HUES48 (cell line): ENCODE results near the gene AP3S1.

Source experiments
- H3K27ac ChIP-seq: one replicate; pipeline ENCODE4 v1.7.0; 2013; ENCODE audit warnings: low read depth, low read length, inconsistent platforms
- H3K27me3 ChIP-seq: 2 replicates; pipeline ENCODE4 v1.6.1; 2013; ENCODE audit warnings: mild to moderate bottlenecking, low read length; ENCODE audit not compliant: control insufficient read depth, insufficient read depth
- H3K36me3 ChIP-seq: 2 replicates; pipeline ENCODE4 v1.6.1; 2013; ENCODE audit warnings: low read length; ENCODE audit not compliant: control insufficient read depth, insufficient read depth
- H3K4me1 ChIP-seq: 2 replicates; pipeline ENCODE4 v1.6.1; 2013; ENCODE audit warnings: mild to moderate bottlenecking, low read length; ENCODE audit not compliant: control insufficient read depth, insufficient read depth
- H3K4me3 ChIP-seq: 2 replicates; pipeline ENCODE4 v1.5.1; 2013; ENCODE audit warnings: mild to moderate bottlenecking, low read depth, low read length
- H3K9ac ChIP-seq: 2 replicates; pipeline ENCODE4 v1.6.1; 2013; ENCODE audit warnings: mild to moderate bottlenecking, low read depth, low read length, moderate library complexity
- H3K9me3 ChIP-seq: 2 replicates; pipeline ENCODE4 v1.6.1; 2013; ENCODE audit warnings: low read length; ENCODE audit not compliant: control insufficient read depth, insufficient read depth

Gene AP3S1

DNA sequence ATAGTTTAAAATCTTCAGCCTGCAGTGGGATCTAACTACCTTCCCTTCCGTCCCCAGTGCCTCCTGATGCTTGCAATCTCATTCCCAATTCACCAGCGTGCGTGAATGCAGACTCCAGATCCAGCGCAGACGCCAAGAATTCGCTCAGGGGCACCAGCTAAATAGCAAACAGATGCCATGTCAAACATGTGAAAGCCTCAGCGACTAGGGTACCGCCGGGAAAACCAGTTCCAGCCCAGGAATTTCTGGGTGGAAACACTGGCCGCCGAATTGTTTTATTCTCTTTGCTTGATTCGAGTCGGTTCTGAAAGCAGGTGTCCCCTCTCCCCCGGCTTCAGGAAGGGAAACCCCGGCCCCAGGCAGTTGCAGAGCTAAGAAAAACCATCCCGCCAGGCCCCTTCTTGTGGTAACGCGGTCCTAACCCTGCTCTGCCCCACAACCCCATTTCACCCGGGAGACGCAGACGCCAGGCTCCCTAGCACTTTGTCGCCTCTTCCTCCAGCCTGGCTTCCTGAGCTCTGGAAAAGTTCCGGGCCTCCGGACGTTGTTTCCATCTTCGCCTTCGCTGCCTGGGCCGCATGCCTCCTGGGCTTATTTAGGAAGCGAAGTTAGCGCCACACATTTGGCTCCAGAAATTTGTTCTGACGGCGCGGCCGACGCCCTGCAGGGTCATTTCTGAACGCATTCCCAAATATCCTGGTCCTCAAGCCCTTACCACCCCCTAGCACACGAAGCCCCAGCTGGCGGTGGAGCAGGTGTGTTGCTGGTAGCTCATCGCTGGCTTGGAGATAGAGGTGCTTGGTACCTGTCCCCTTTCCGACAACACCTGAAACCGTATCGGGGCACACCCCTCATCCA lies 119.9 kb downstream of the AP3S1 start:
- H3K27me3 ChIP-seq: peaks cover 64% of the 10 kb centered on the region
- H3K27ac ChIP-seq: no peak overlapping the region
- peak overlapping the region; percentile 63 for H3K4me3 ChIP-seq
- H3K4me1 ChIP-seq: no peaks in the 10 kb centered on the region; the same call in 1 of the 2 replicates
- H3K9me3 ChIP-seq: no peaks in the 10 kb centered on the region
- no peaks in the 10 kb centered on the region for H3K36me3 ChIP-seq
- no peak overlapping the region for H3K9ac ChIP-seq

DNA sequence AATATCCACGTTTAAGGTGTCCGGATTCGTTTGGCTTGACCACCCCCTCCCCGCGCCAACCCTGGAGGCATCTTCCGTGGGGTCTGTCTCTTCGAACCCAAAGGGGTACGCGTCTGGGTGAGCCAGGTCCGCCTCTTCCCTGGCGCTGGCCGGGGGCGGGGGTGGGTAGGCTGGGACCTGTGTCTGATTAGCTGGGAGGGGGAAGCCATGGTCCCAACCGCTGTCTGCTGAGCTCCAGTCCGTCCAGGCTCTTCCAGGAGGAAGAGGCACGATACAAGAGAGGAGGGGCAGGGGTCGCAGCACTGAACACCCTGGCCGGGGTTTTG lies 120.5 kb downstream of the AP3S1 start, which contains the start of gene LVRN:
Gene LVRN (plus strand): TSS at position 237 of the 326 bp plus-strand sequence. CDS start 143 bp downstream, outside the sequence.
- H3K4me1 ChIP-seq: no peaks in the 10 kb centered on the region; the same call in 1 of the 2 replicates
- H3K27ac ChIP-seq: no peak within 1 kb of the TSS
- no peaks in the 10 kb centered on the region for H3K36me3 ChIP-seq
- peaks cover 64% of the 10 kb centered on the region for H3K27me3 ChIP-seq
- peak within 1 kb of the TSS; percentile 63 for H3K4me3 ChIP-seq
- no peaks in the 10 kb centered on the region for H3K9me3 ChIP-seq
- H3K9ac ChIP-seq: no peak within 1 kb of the TSS

DNA sequence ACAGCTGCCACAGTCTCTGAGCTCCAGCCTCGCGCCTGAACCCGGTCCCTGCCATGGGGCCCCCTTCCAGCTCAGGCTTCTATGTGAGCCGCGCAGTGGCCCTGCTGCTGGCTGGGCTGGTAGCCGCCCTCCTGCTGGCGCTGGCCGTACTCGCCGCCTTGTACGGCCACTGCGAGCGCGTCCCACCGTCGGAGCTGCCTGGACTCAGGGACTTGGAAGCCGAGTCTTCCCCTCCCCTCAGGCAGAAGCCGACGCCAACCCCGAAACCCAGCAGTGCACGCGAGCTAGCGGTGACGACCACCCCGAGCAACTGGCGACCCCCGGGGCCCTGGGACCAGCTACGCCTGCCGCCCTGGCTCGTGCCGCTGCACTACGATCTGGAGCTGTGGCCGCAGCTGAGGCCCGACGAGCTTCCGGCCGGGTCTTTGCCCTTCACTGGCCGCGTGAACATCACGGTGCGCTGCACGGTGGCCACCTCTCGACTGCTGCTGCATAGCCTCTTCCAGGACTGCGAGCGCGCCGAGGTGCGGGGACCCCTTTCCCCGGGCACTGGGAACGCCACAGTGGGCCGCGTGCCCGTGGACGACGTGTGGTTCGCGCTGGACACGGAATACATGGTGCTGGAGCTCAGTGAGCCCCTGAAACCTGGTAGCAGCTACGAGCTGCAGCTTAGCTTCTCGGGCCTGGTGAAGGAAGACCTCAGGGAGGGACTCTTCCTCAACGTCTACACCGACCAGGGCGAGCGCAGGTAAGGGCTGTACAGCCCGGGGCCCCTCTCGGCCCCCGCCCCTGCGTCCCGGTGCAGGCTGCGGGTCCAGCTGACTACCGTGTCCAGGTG lies 121.0 kb downstream of the AP3S1 start:
- Histone ChIP-seq H3K27me3 (peaks cover 64% of the 10 kb centered on the region), H3K36me3 (no peaks in the 10 kb centered on the region), H3K4me1 (no peaks in the 10 kb centered on the region; the same call in 1 of the 2 replicates), H3K9me3 (no peaks in the 10 kb centered on the region), H3K9ac (no peak overlapping the region), H3K4me3 (peak overlapping the region; percentile 63), H3K27ac (no peak overlapping the region)

DNA sequence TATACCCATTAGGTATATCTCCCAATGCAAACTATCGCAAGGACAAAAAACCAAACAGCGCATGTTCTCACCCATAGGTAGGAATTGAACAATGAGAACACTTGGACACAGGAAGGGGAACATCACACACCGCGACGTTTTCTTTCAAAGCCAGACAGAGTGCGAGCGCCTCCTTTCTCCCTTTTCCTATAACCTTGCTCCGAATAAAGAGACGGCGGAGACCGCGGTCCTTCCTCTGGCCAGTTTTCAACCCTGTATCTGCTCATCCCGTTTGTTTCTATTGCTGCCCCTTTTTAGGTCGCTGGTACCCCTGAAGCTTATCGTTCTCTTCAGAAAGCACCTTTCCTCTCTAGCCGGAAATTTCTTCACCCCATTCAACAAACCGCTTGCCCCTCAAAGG lies 121.8 kb downstream of the AP3S1 start:
- no peaks in the 10 kb centered on the region for H3K9me3 ChIP-seq
- H3K27me3 ChIP-seq: peaks cover 64% of the 10 kb centered on the region
- no peak overlapping the region for H3K27ac ChIP-seq
- no peaks in the 10 kb centered on the region for H3K36me3 ChIP-seq
- no peak overlapping the region for H3K9ac ChIP-seq
- H3K4me3 ChIP-seq: peak overlapping the region; percentile 63
- H3K4me1 ChIP-seq: no peaks in the 10 kb centered on the region; the same call in 1 of the 2 replicates
